DMS79 (cell line): ENCODE results near the gene SIM2.

Source experiments
- DNase-seq: peaks from one replicate; lab custom pipeline; 2025; lab: John Stamatoyannopoulos, UW

The SIM2 gene

GRCh38 chr21:36699546-36700294, 805 bp downstream of the SIM2 start:
- DNase-seq = no peak

GRCh38 chr21:36700295-36700970, 1.5 kb downstream of the SIM2 start:
- DNase-seq = no peak

DNA sequence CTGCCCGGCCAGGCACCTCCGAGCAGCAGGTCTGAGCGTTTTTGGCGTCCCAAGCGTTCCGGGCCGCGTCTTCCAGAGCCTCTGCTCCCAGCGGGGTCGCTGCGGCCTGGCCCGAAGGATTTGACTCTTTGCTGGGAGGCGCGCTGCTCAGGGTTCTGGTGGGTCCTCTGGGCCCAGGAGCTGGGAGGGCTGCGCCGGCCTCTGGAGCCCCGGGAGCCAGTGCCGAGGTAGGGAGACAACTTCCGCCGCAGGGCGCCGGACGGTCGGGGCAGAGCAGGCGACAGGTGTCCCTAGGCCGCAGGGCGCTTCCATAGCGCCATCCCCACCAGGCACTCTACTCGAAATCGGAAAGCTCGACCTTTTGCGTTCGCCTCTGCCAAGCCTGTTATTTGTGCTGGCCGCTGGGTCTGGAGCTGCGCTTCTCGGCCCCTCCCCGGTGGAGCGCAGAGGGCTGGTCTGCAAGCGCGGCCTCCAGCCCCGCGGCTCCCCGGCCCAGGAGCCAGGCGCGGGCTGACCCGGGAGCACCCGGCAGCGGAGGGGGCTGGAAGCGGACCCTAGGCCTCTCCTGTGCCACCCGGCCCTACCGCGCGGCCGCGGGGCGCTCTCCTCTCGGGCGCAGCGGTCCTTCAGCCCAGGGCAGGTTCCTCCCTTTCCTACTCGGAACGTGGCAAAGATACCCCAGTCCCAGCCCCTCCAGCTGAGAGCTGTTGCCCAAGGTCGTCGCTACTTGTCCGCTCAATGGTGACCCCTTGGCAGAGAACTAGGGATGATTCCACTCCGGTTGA, 2.2 kb downstream of the SIM2 start:
- DNase-seq = no peak

DNA sequence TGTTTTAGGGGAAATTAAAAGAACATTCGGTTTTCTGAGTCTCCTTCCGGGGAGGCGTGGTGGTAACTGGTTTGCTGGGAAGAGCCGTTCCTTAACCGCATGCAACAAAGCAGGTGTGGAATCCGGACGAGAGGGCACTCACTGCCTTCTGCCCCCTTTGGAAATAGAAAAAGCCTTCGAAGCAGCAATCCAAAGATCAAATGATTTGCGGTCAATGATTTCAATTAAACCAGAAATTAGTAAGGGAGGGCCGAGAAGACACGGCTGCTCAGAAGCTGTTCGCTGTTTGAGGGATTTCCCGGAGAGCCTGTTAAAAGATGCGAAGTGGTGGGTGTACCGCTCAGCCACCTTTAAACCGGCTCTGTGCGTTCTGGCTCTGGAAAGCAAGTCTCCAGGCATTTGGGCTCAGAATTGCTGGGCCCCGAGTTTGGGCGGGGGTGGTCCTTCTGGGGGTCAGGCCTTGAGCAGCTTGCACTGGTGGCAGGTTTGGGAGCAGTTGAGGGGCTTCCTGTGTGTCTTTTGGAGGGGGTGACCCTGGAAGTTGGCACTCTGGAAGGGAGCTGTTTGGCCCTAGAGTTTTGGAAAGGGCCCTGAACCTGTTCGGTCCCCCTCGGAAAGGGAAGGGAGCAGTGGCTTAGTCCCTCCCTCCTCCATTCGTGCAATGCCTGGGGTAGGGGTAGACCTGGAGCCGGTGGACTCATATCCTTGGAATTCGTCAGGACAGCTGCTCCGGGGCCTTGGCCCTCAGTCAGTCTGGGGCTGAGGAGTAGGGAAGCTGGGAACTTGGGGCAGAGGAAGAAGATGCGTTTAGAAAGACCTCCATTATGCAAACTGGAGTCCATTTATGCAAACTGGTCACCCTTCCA, 3.1 kb downstream of the SIM2 start:
- no peak for DNase-seq

DNA sequence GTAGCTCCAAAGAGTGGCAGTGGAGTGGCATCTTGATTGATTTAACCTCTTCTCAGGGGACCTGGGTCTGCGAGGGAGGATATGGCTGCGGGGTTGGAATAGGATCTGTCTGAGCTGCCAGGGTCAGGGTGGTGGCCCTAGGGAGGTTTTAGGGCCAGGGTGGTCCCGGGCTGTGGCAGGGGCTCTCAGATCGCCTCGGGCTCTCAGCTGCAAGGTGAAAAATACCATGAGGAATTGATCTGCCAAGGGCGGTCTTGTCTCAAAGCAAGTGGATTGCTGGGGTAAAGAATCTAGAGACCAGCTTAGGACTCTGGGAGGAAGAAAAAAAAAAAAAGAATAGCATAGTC, 3.7 kb downstream of the SIM2 start:
- DNase-seq = no peak

- DNase-seq = no peak
Observed at GRCh38 chr21:36703123-36703522, 4.2 kb downstream of the SIM2 start.

GRCh38 chr21:36703626-36704280, 4.8 kb downstream of the SIM2 start:
- no peak for DNase-seq

- no peak for DNase-seq
Observed at GRCh38 chr21:36704281-36704957, 5.5 kb downstream of the SIM2 start.

DNA sequence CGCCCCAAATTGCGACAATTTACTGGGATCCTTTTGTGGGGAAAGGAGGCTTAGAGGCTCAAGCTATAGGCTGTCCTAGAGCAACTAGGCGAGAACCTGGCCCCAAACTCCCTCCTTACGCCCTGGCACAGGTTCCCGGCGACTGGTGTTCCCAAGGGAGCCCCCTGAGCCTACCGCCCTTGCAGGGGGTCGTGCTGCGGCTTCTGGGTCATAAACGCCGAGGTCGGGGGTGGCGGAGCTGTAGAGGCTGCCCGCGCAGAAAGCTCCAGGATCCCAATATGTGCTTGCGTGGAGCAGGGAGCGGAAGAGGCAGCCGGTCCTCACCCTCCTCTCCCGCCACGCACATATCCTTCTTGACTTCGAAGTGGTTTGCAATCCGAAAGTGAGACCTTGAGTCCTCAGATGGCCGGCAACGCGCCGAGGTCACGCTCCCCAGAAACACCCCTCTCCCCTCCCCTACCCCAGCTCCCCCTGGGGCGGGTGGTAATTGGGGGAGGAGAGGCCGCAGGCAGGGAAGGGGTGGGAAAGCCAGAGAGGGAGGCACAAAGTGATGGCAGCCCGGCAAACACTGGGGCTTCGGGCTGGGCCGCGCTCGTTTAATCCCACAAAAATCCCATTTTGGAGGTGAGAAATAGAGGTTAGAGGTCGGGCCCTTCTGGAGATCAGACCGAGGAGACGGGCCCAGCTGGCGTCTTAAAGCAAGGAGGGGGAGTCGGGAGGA, 6.2 kb downstream of the SIM2 start:
- DNase-seq = no peak

DNA sequence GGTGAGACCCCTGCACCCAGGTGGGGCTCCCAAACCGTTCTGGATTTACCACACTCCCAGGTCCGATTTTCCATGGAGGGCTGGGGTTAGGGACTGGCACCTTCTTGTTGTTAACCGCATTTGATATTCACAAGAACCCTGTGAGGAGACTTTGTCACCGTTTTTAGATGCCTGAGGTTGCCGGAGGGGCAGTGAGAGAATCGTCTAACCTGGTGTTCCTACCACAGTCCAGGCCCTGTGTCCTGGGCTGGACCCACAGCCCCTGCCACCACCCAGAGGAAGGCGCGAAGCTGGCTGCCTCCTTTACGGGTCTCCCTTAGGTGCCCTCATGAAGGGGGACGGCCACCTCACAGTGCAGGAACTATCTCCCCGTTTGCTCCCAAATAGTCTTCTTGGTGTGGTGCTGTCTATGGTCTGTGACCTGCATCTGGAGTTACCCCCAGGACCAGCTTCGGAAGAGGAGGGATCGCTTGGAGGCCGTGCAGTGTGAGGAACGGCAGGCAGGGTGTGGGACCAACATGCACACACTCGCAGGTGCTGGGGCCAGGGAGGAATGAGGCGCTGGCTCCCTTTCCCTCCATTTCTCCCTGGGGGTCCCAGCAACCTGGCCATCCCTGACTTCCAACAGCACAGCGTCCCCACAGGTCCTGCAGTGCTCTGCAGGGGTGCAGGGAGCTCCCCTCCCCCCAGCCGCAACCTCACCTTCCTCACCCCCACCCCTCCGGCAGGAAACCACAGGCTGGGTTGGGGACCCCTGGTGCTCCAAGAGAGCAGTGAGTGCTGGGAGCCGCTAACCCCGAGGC, 7.0 kb downstream of the SIM2 start:
- DNase-seq = no peak

DNA sequence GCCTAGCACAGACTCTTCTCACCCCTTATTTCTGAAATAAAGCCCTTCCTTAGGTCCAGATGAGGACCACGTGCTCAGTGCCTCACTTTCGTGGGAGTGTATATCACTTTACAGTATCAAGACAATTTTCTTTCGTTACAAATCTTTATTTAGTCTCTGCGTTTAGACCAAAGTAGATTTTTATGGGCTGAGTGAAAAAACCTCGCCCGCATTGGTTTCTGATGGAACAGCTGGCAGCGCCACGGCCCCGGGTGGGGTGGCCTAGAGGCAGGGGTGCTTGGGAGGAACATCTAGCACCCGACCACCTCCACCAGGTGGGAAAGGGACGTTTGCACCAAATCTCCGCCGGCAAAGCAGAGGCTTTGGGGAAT, 7.6 kb downstream of the SIM2 start:
- no peak for DNase-seq

DNA sequence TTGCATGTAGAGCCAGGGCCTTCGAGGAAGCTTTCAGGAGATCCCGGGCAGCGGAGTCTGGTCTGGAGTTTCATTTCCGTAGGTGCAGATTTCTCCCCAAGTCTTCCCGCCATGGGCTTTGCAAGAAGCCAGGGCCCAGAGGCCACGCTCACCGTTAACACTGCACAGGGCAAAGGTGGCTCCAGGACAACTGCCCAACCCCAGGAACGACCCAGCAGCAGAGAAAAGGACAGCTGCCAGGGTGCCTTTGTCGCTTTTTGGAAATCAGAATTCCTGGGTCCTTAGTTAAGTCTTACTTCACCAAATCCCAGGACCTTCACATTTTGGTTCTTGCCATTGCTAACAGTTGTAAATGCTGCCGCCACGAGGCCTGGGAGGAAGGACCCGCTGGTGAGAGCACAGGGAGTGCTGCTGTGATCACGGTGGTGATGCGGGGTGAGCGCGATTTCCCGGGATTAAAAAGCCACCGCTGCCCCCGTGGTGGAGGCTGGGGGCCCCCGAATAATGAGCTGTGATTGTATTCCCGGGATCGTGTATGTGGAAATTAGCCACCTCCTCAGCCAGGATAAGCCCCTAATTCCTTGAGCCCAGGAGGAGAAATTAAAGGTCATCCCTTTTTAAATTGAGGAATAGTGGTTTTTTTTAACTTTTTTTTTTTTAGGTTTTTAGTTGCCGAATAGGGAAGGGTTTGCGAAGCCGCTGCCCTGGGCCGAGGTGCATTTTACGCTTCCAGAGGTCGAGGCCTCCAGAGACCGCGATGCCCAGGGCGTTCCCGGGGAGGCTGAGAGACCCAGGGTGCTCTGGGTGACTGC, 8.2 kb downstream of the SIM2 start:
- DNase-seq = no peak

- DNase-seq = no peak
Observed at GRCh38 chr21:36707763-36708285, 8.9 kb downstream of the SIM2 start.

DNA sequence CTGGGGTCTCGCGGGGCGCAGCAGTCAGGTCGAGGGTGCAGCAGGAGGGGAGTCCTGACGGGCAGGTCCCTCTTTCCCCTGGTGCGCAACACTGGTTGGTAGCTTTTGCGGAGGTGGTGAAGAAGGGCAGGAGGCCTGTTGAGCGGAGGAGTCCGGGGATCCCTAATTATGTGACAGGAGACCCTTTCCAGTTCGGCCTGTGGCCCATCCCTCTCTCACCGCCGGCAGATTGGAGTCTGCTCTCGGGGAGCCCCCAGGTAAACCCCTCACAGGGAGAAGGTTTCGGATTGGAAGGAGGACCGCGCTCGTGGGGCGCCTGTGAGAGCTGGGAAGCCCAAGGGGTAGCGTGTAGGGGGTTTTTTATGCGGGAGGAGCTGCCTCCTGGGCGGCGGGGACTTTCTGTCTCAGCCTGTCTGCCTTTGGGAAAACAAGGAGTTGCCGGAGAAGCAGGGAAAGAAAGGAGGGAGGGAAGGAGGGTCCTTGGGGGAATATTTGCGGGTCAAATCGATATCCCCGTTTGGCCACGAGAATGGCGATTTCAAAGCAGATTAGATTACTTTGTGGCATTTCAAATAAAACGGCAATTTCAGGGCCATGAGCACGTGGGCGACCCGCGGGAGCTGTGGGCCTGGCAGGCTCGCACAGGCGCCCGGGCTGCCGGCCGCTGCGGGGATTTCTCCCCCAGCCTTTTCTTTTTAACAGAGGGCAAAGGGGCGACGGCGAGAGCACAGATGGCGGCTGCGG, 9.5 kb downstream of the SIM2 start:
- DNase-seq = no peak

GRCh38 chr21:36709030-36709867, 10.3 kb downstream of the SIM2 start:
- no peak for DNase-seq

- no peak for DNase-seq
Observed at GRCh38 chr21:36709868-36710728, 11.2 kb downstream of the SIM2 start.
